NB4 (cell line): ENCODE results near the gene PEMT.

Source experiments
- DNase-seq: peaks from one replicate; pipeline ENCODE4 v3.0.0; 2010; ENCODE audit warnings: low read depth
- H3K4me3 ChIP-seq: one replicate; pipeline ENCODE4 v1.5.1; 2011; ENCODE audit warnings: mild to moderate bottlenecking, low read depth, low read length, moderate library complexity
- CTCF ChIP-seq: IDR thresholded peaks from one replicate; pipeline ENCODE4 v1.5.1; 2012; ENCODE audit warnings: low read depth, low read length
- MAX ChIP-seq: IDR thresholded peaks from 2 replicates; pipeline ENCODE4 v1.6.1; 2011; ENCODE audit warnings: low read depth, low read length
- MYC ChIP-seq: IDR thresholded peaks from 2 replicates; pipeline ENCODE4 v1.6.1; 2011; ENCODE audit warnings: low read depth, low read length
- POLR2A ChIP-seq: IDR thresholded peaks from 2 replicates; pipeline ENCODE4 v1.6.1; 2011; ENCODE audit warnings: mild to moderate bottlenecking; ENCODE audit not compliant: insufficient read length; ENCODE audit errors: extremely low read depth

PEMT gene

GRCh38 chr17:17496189-17497064, 95.1 kb downstream of the PEMT start, which contains the start of gene RASD1:
TSS of gene RASD1 (minus strand) at chr17:17496395. CDS start at chr17:17496181, 214 bp downstream.
- peak; percentile 88 for DNase-seq
- peak within 1 kb of the TSS; percentile 65 for H3K4me3 ChIP-seq
- TF ChIP-seq MYC (peak; percentile 52; the same call in 1 of the 2 replicates), CTCF (peak; percentile 44), POLR2A (no peak), MAX (peak; percentile 41)

GRCh38 chr17:17495536-17496188, 95.8 kb downstream of the PEMT start:
- H3K4me3 ChIP-seq = no peak overlapping the region

GRCh38 chr17:17494870-17495535, 96.5 kb downstream of the PEMT start:
- no peak overlapping the region for H3K4me3 ChIP-seq
- TF ChIP-seq POLR2A (no peak), MYC (no peak), MAX (no peak), CTCF (no peak)
- no peak for DNase-seq

More at GRCh38 chr17:17495536-17496188, 95.8 kb downstream of the PEMT start:
- DNase-seq = no peak
- no peak for TF ChIP-seq POLR2A
- no peak for TF ChIP-seq MAX
- TF ChIP-seq MYC = no peak
- TF ChIP-seq CTCF = no peak

GRCh38 chr17:17494499-17494869, 97.0 kb downstream of the PEMT start:
- no peak overlapping the region for H3K4me3 ChIP-seq
- TF ChIP-seq CTCF (no peak), POLR2A (no peak), MAX (no peak), MYC (no peak)
- no peak for DNase-seq

- H3K4me3 ChIP-seq = no peak overlapping the region
- DNase-seq = no peak
- TF ChIP-seq CTCF (no peak), MAX (no peak), POLR2A (no peak), MYC (no peak)
These were observed 97.5 kb downstream of the PEMT start for GRCh38 chr17:17493986-17494466.
